Thyroid gland (tissue), 4 donors: ENCODE results near the gene JPH4. TPM values are rescaled to one million over a fixed set of nuclear protein-coding genes. Genes with fewer than 3 reads are reported as not detected.

Experiments
- DNase-seq, 2 donors: peaks; one replicate each; pipeline ENCODE4 v3.0.0-alpha.2; 2019
- H3K27ac ChIP-seq, 3 donors: fragments of 200-600 bp; sonication (generic); 1 replicate in 2 of 3; 2 replicates in 1 of 3; pipeline ENCODE4 v1.5.1; 2016 to 2019; ENCODE audit warnings: mild to moderate bottlenecking in 1 of 3, moderate library complexity in 1 of 3
- H3K27me3 ChIP-seq: fragments of 200-600 bp; sonication (generic); one replicate; pipeline ENCODE4 v1.5.1; 2019
- H3K36me3 ChIP-seq, 2 donors: fragments of 200-600 bp; sonication (generic); one replicate each; pipeline ENCODE4 v1.5.1; 2016 to 2019
- H3K4me1 ChIP-seq, 2 donors: fragments of 200-600 bp; sonication (generic); one replicate each; pipeline ENCODE4 v1.5.1; 2017 to 2019
- H3K4me3 ChIP-seq, 3 donors: fragments of 200-600 bp; sonication (generic); replicated peaks in 1 of 3; 1 replicate in 2 of 3; 2 replicates in 1 of 3; pipeline ENCODE4 v1.5.1; 2016; ENCODE audit warnings: mild to moderate bottlenecking in 1 of 3
- H3K9me3 ChIP-seq: fragments of 200-600 bp; sonication (generic); one replicate; pipeline ENCODE4 v1.5.1; 2017
- CTCF ChIP-seq, 6 experiments: fragments of 200-600 bp in 3 of 6; fragments of 450-650 bp in 3 of 6; sonication (generic) in 3 of 6; IDR thresholded peaks; one replicate each; pipeline ENCODE4 v1.5.1; 2016 to 2019; ENCODE audit warnings: antibody characterized with exemption in 6 of 6, mild to moderate bottlenecking in 2 of 6, inconsistent platforms in 1 of 6, moderate library complexity in 1 of 6
- POLR2A ChIP-seq, 2 donors: fragments of 450-650 bp; IDR thresholded peaks; one replicate each; pipeline ENCODE4 v1.6.1; 2017; ENCODE audit warnings: antibody characterized with exemption in 2 of 2, mild to moderate bottlenecking in 2 of 2, moderate library complexity in 1 of 2
- WGBS, 2 donors: methylation state at CpG; one replicate each; pipeline ENCODE4 v1.1.5; 2017; 5-methylcytosine and 5-hydroxymethylcytosine counted together
- intact Hi-C: fragments of 100-400 bp; cut with DNase I; formaldehyde crosslinking; loops from one replicate; pipeline ENCODE4 v1.15.1; 2023
- total RNA-seq, 4 donors: library from RNA; depleted of rRNA; stranded (reverse); fragments of >200 nt; gene quantifications; one replicate each; pipeline ENCODE4 v1.2.3, GENCODE V29; 2016

The JPH4 gene
- total RNA-seq, 4 donors from 2014 or later, result 0.11 to 0.54 (median 0.27) TPM; not detected in 1

GRCh38 chr14:23555882-23556699 lies 22.5 kb downstream of the JPH4 start, which contains the start of gene THTPA:
THTPA (plus strand) TSS chr14:23556271; CDS start chr14:23556758, 487 bp downstream.
- TF ChIP-seq CTCF (IDR thresholded peaks at IDR 0.05) (peak in 1 of 6 experiments; percentile 26), POLR2A (IDR thresholded peaks at IDR 0.05) (peak in 1 of 2 donors; percentile 59)
- no peaks in the 10 kb centered on the region for H3K27me3 ChIP-seq
- peaks cover 6 to 17% of the 10 kb centered on the region in 2 donors for H3K36me3 ChIP-seq
- peak within 1 kb of the TSS; percentile 93 to 97 (median 97) for H3K27ac ChIP-seq
- H3K4me3 ChIP-seq, result peak within 1 kb of the TSS; percentile 65 to 71 (median 70)
- H3K4me1 ChIP-seq, result peaks cover 15 to 19% of the 10 kb centered on the region in 2 donors
- peak; percentile 92 to 93 for DNase-seq
- 1 to 3% methylated on average over 17 to 29 of the region's 54 CpGs for WGBS, 2 donors
- H3K9me3 ChIP-seq, result no peaks in the 10 kb centered on the region
- intact Hi-C loops, result no loop called here

- intact Hi-C loops, result no loop called here
- 3 to 5% methylated on average over 7 to 10 of the region's 14 CpGs for WGBS, 2 donors
Measured at GRCh38 chr14:23555533-23555881, 23.1 kb downstream of the JPH4 start.

GRCh38 chr14:23551266-23552028 lies 27.1 kb downstream of the JPH4 start, which contains the start of gene ZFHX2:
ZFHX2 (minus strand) TSS chr14:23551765; CDS start chr14:23535325, 16,440 bp downstream.
- H3K4me1 ChIP-seq, result peaks cover 14 to 17% of the 10 kb centered on the region in 2 donors
- no peaks in the 10 kb centered on the region for H3K36me3 ChIP-seq
- H3K4me3 ChIP-seq, result peak within 1 kb of the TSS; percentile 23 to 68 (median 56)
- peak; percentile 75 to 77 for DNase-seq
- peak within 1 kb of the TSS; percentile 17 to 49 (median 45) for H3K27ac ChIP-seq
- no peaks in the 10 kb centered on the region for H3K27me3 ChIP-seq
- peak in 1 of 2 donors; percentile 49 for TF ChIP-seq POLR2A (IDR thresholded peaks at IDR 0.05)
- TF ChIP-seq CTCF (IDR thresholded peaks at IDR 0.05), result no peak
- intact Hi-C loops, result no loop called here
- no peaks in the 10 kb centered on the region for H3K9me3 ChIP-seq
- WGBS, 2 donors, result 1% methylated on average over 48 to 49 of the region's 49 CpGs

More at GRCh38 chr14:23555533-23555881, 23.1 kb downstream of the JPH4 start:
- H3K4me1 ChIP-seq, result peaks cover 20 to 24% of the 10 kb centered on the region in 2 donors
- peak overlapping the region; percentile 65 to 71 (median 70) for H3K4me3 ChIP-seq
- no peaks in the 10 kb centered on the region for H3K9me3 ChIP-seq
- peaks cover 6 to 13% of the 10 kb centered on the region in 2 donors for H3K36me3 ChIP-seq
- no peak for DNase-seq
- H3K27ac ChIP-seq, result peak overlapping the region; percentile 93 to 97 (median 97)
- TF ChIP-seq CTCF (IDR thresholded peaks at IDR 0.05), result no peak
- no peaks in the 10 kb centered on the region for H3K27me3 ChIP-seq

GRCh38 chr14:23550812-23551265 lies 27.8 kb downstream of the JPH4 start:
- DNase-seq, result no peak
- peaks cover 13 to 16% of the 10 kb centered on the region in 2 donors for H3K4me1 ChIP-seq
- no peaks in the 10 kb centered on the region for H3K27me3 ChIP-seq
- WGBS, 2 donors, result 1 to 2% methylated on average over 37 of the region's 37 CpGs
- no peaks in the 10 kb centered on the region for H3K36me3 ChIP-seq
- peak overlapping the region; percentile 23 to 68 (median 56) for H3K4me3 ChIP-seq
- H3K9me3 ChIP-seq, result no peaks in the 10 kb centered on the region
- intact Hi-C loops, result no loop called here
- TF ChIP-seq CTCF (IDR thresholded peaks at IDR 0.05) (no peak), POLR2A (IDR thresholded peaks at IDR 0.05) (no peak)
- H3K27ac ChIP-seq, result no peak overlapping the region
